GM12865 (cell line): ENCODE data around the gene DGCR2.

ENCODE experiments used
- DNase-seq: peaks from one replicate; pipeline ENCODE4 v3.0.0; 2010; ENCODE audit warnings: low read depth
- H3K4me3 ChIP-seq: 2 replicates; pipeline ENCODE4 v1.5.1; 2011; ENCODE audit warnings: mild to moderate bottlenecking, low read depth, low read length, control low read depth
- CTCF ChIP-seq: IDR thresholded peaks from 2 replicates; pipeline ENCODE4 v1.5.1; 2011; ENCODE audit warnings: low read length, control low read depth, low read depth, inconsistent platforms; ENCODE audit not compliant: insufficient read depth; ENCODE audit errors: missing control alignments

Gene DGCR2

DNA sequence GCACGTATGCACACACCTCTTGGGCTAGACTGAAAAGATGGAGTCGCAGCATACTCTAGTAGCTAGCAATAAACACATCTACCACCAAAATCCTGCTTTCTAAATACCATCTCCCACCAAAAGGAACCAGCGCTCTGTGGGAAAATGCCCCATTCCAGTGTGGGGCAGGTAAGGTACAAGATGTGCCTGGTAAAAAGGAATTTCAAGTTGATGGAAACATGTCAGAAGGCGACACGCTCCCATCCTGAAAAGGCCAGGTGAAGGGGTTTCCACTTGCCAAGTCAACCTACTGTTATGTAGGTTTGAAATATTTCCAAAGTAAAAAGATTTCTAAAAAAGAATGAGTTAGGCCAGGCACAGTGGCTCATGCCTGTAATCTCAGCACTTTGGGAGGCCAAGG, 8.8 kb downstream of the DGCR2 start:
- TF ChIP-seq CTCF = no peak
- no peak for DNase-seq
- H3K4me3 ChIP-seq = no peak overlapping the region

DNA sequence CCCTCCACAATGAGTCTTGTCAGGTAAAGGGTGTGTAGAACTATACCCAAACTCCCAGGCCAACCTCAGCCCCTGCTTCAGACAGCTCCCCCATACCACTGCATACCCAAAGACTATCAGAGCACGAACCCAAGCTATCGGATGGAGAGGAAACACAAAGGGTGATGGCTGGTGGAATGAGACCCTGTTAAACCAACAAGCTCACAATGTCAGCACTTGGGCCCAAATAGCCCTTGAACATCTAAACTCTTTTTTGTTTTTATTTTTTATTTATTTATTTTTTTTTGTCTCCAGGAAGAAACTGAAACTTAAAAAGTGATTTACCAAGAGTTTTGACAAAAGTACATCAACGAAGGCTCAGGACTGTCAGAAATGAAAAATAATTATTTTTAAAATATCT, 10.6 kb downstream of the DGCR2 start:
- TF ChIP-seq CTCF = no peak
- no peak for DNase-seq
- H3K4me3 ChIP-seq = no peak overlapping the region

DNA sequence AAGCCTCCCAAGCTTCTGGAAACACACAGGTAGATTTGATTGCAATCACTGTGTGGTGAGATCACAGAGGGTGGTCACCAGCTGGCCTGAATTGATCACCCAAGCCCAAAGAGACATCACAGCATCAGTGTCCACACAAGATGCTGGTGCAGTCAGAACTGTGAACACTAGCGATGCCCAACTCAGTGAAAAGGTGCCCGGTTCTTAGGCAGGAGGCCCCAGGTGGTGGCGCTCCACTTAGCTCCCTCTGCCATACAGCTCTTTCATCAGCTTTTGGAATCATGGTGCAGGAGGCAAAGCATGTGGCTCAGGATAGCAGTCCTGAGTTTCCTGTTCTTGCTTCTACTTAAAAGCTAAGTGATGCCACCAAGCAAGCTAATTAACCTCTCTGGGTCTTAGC, 11.1 kb downstream of the DGCR2 start:
- no peak for TF ChIP-seq CTCF
- no peak overlapping the region for H3K4me3 ChIP-seq
- no peak for DNase-seq

- no peak for DNase-seq
- no peak overlapping the region for H3K4me3 ChIP-seq
Measured at GRCh38 chr22:19110646-19111045, 11.6 kb downstream of the DGCR2 start.

DNA sequence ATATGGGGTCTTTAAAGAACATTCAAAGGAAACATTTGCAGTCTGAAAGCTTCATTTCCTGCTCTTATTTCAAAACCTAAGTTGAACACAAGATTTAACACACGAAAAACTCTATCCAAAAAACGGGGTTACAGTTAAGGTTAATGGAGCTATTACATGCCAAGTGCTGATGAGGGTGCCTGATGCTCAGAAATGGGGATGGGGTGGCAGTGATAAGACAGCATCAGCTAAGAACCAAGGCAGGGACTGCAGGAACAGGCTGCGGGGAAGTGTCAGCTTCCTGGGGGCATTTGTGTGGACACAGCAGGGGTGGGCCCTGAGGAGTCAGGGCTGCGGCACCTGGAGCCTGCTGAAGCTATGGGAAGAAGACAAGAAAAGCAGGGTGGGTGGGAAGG, 12.2 kb downstream of the DGCR2 start:
- TF ChIP-seq CTCF = no peak
- H3K4me3 ChIP-seq = peak overlapping the region; percentile 3; the same call in 1 of the 2 replicates
- DNase-seq = no peak

More at GRCh38 chr22:19110646-19111045, 11.6 kb downstream of the DGCR2 start:
- no peak for TF ChIP-seq CTCF

DNA sequence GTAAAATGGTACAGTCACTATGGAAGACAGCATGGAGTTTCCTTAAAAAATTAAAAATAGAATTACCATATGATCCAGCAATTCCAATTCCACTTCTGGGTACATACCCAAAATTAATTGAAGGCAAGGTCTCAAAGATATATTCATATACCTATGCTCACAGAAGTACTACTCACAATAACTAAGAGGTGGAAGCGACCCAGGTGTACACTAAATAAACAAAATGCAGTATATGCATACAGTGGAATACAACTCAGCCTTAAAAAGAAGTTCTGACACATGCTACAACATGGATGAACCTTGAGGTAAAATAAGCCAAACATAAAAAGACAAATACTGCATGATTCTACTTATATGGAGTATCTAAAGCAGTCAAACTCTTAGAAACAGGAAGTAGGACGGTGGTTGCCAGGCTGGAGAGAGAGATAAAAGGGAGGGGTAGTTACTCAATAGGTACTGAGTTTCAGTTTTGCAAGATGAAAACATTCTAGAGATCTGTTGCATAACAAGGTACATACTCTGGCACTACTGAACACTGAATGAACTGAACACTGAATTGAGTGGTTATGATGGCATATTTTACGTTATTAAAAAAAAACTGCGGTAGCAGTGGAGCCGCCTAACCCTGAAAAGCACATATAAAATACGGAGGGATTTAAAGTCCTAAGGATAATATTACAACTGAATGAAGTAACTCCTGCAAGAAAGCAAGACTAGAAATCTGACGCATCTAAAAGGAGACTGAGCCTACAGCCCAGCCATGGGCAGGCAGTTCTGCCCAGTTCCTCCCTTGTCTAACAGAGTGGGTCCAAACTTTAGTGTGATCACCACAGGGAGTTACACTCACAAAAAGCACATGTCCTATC, 12.8 kb downstream of the DGCR2 start:
- TF ChIP-seq CTCF = no peak
- peak; percentile 83 for DNase-seq
- H3K4me3 ChIP-seq = peak overlapping the region; percentile 3; the same call in 1 of the 2 replicates

DNA sequence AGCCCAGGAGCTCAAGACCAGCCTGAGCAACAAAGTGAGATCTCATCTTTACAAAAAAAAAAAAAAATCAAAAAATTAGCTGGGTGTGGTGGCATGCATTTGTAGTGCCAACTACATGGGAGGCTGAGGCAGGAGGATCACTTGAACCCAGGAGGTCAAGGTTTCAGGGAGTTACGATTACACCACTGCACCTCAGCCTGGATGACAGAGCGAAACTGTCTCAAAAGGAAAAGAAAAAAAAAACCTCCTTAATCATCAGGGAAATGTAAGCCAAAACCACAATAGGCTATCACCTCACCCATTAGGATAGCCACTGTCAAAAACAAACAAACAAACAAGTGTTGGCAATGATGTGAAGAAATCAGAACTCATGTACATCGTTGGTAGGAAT, 13.4 kb downstream of the DGCR2 start:
- TF ChIP-seq CTCF = no peak
- H3K4me3 ChIP-seq = no peak overlapping the region
- no peak for DNase-seq
